B cell (primary cell): ENCODE measurements around the gene RAD23B. TPM values are rescaled to one million over a fixed set of nuclear protein-coding genes. Genes with fewer than 3 reads are reported as not detected.

ENCODE experiments used
- ATAC-seq: fragments of 200-7000 bp; cut with Tn5 transposase; one replicate; pipeline ENCODE4 v1.10.0; 2021; ENCODE audit warnings: low read depth, mild to moderate bottlenecking, moderate number of reproducible peaks, moderate library complexity
- CTCF ChIA-PET: fragments of 350-600 bp; sonication (Branson Sonifier 250); formaldehyde crosslinking; loops from one replicate; lab custom pipeline; 2021; ENCODE audit warnings: antibody characterized with exemption, inconsistent platforms; lab: Charles Lee
- POLR2A ChIA-PET: fragments of 350-600 bp; sonication (Branson Sonifier 250); formaldehyde crosslinking; loops from one replicate; lab custom pipeline; 2021; ENCODE audit warnings: antibody characterized with exemption; lab: Charles Lee
- DNase-seq: peaks from one replicate; pipeline ENCODE4 v3.0.0; 2013
- H2AFZ ChIP-seq: 2 replicates; pipeline ENCODE4 v1.6.1; 2012; ENCODE audit warnings: mild to moderate bottlenecking, low read depth, low read length; ENCODE audit not compliant: insufficient read depth, poor library complexity, severe bottlenecking
- H3K27ac ChIP-seq, 2 donors: 1 replicate in 1 of 2; 2 replicates in 1 of 2; pipeline ENCODE4 v1.5.1; 2012 to 2013; ENCODE audit warnings: low read length in 2 of 2, mild to moderate bottlenecking in 2 of 2, moderate library complexity in 1 of 2
- H3K27me3 ChIP-seq, 4 experiments: fragments of 200-600 bp in 1 of 4; sonication (generic) in 1 of 4; replicated peaks in 1 of 4; 1 replicate in 2 of 4; 2 replicates in 2 of 4; pipeline versions ENCODE4 v1.6.1 to v1.7.0; 2013 to 2016; ENCODE audit warnings: low read length in 3 of 4, mild to moderate bottlenecking in 2 of 4, mixed read lengths in 1 of 4, moderate library complexity in 1 of 4; ENCODE audit not compliant: insufficient read depth in 4 of 4, control insufficient read depth in 3 of 4; ENCODE audit errors: control extremely low read depth in 1 of 4
- H3K36me3 ChIP-seq, 2 experiments: replicated peaks in 1 of 2; 1 replicate in 1 of 2; 2 replicates in 1 of 2; pipeline versions ENCODE4 v1.6.1 to v1.7.1; 2013; ENCODE audit warnings: low read length in 1 of 2; ENCODE audit not compliant: insufficient read depth in 2 of 2, control insufficient read depth in 1 of 2; ENCODE audit errors: control extremely low read depth in 1 of 2, extremely low read depth in 1 of 2
- H3K4me1 ChIP-seq, 2 donors: fragments of 200-600 bp in 1 of 2; sonication (generic) in 1 of 2; 1 replicate in 1 of 2; 2 replicates in 1 of 2; pipeline versions ENCODE4 v1.5.1 to v1.6.1; 2013 to 2017; ENCODE audit warnings: low read length in 2 of 2; ENCODE audit not compliant: control insufficient read depth in 2 of 2, insufficient read depth in 2 of 2
- H3K4me2 ChIP-seq: replicated peaks from 2 replicates; pipeline ENCODE3; 2012; ENCODE audit warnings: mild to moderate bottlenecking, low read depth, low read length; ENCODE audit not compliant: poor library complexity, severe bottlenecking
- H3K4me3 ChIP-seq, 5 experiments: fragments of 200-600 bp in 1 of 5; sonication (generic) in 1 of 5; 1 replicate in 3 of 5; 2 replicates in 2 of 5; pipeline versions ENCODE4 v1.5.1 to v1.7.0; 2011 to 2016; ENCODE audit warnings: low read length in 4 of 5, mild to moderate bottlenecking in 4 of 5, low read depth in 2 of 5, control low read depth in 1 of 5, moderate library complexity in 1 of 5; ENCODE audit not compliant: insufficient read depth in 1 of 5; ENCODE audit errors: control extremely low read depth in 1 of 5, extremely low read depth in 1 of 5
- H3K79me2 ChIP-seq: fragments of 200-600 bp; sonication (generic); one replicate; pipeline ENCODE4 v1.6.0; 2016; ENCODE audit warnings: low read length; ENCODE audit not compliant: control insufficient read depth, insufficient read depth
- H3K9ac ChIP-seq: fragments of 200-600 bp; sonication (generic); 2 replicates; pipeline ENCODE4 v1.6.1; 2017; ENCODE audit warnings: mild to moderate bottlenecking, low read length, moderate library complexity
- H3K9me3 ChIP-seq, 3 donors: one replicate each; pipeline versions ENCODE4 v1.6.1 to v1.7.1; 2013; ENCODE audit warnings: low read length in 2 of 3; ENCODE audit not compliant: control insufficient read depth in 2 of 3, insufficient read depth in 1 of 3; ENCODE audit errors: control extremely low read depth in 1 of 3
- H4K20me1 ChIP-seq: 2 replicates; pipeline ENCODE4 v1.6.0; 2012; ENCODE audit warnings: mild to moderate bottlenecking, low read length; ENCODE audit not compliant: insufficient read depth, control insufficient read depth, poor library complexity, severe bottlenecking
- H3K27ac Mint-ChIP-seq: one replicate; pipeline ENCODE4 v1.8.0; 2021; ENCODE audit warnings: mixed read lengths
- H3K27me3 Mint-ChIP-seq: one replicate; pipeline ENCODE4 v1.8.0; 2021; ENCODE audit warnings: mixed read lengths
- H3K4me1 Mint-ChIP-seq: one replicate; pipeline ENCODE4 v1.8.0; 2021; ENCODE audit warnings: mixed read lengths
- H3K4me3 Mint-ChIP-seq: one replicate; pipeline ENCODE4 v1.8.0; 2021; ENCODE audit warnings: mixed read lengths
- H3K9me3 Mint-ChIP-seq: one replicate; pipeline ENCODE4 v1.8.0; 2022; ENCODE audit warnings: mixed read lengths; ENCODE audit not compliant: insufficient read depth
- CTCF ChIP-seq: fragments of 200-600 bp; IDR thresholded peaks from one replicate; pipeline ENCODE4 v1.8.0; 2022; ENCODE audit warnings: antibody characterized with exemption, mild to moderate bottlenecking
- EZH2 ChIP-seq: IDR thresholded peaks from 2 replicates; pipeline ENCODE4 v1.6.1; 2012; ENCODE audit warnings: borderline replicate concordance, low read depth, mild to moderate bottlenecking, moderate library complexity, low read length; ENCODE audit not compliant: insufficient read depth, poor library complexity, severe bottlenecking
- WGBS: methylation state at CpG from one replicate; pipeline ENCODE4 v1.1.5; 2013; ENCODE audit warnings: missing lambda C conversion rate; ENCODE audit not compliant: insufficient coverage; 5-methylcytosine and 5-hydroxymethylcytosine counted together
- intact Hi-C: fragments of 100-400 bp; cut with micrococcal nuclease; formaldehyde crosslinking; loops from one replicate; pipeline ENCODE4 v1.10.0; 2022
- polyA plus RNA-seq: library from polyadenylated mRNA; depleted of rRNA; stranded (reverse); fragments of >200 nt; gene quantifications from 2 replicates; pipeline ENCODE4 v1.2.3, GENCODE V29; 2012
- total RNA-seq, 2 donors: library from RNA; stranded (reverse); fragments of 120-200 nt in 1 of 2; gene quantifications; 1 replicate in 1 of 2; 2 replicates in 1 of 2; pipeline versions ENCODE4 v1.2.3 to v1.2.4, GENCODE V29; 2013 to 2022

The RAD23B gene
- total and polyA plus RNA-seq, 2 donors (not counting 1 experiment from before 2014, with no cell fraction given): 36.8 to 78.2 TPM

DNA sequence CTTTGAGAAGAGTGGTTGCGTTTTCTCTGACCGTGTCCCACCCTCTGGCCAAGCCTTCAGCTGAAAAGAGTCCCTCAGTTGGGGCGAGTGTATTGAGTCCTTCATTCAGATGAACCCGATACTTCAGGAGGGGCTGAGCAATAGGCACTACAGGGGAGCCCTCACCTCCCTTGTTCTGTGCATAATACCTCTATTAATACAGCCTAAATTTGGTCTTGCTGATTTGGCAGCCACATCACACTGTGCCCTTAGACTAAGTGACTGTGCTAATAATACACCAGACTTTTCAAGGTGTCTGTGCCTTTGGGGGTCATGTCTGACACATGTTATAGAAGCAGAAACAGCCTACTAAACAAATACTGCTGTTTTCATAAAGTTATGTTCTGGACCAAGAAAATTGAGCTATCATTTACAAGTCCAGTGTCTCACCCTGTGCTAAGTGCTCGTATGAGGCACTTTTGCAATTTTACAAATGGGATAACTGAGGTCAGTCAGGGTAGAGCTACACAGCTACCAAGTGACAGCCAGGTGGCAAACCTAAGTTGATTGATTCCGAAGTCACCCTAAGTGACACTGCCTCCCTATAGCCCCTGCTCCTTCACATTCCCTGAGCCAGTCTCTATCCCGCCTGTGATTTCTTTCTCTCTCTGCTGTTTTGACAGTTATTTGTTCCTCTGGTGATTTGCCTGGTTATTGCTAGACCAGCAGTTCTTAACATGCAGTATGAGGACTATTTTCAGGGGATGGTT lies 56.0 kb downstream of the RAD23B start:
- H3K79me2 ChIP-seq: no peaks in the 10 kb centered on the region
- 94% methylated on average over 6 of the region's 7 CpGs for WGBS

More for the DNA sequence above, 56.0 kb downstream of the RAD23B start:
- Histone ChIP-seq H3K4me3 (no peak overlapping the region), H3K4me2 (no peak overlapping the region), H4K20me1 (no peaks in the 10 kb centered on the region), H3K4me1 (peaks cover 3 to 8% of the 10 kb centered on the region in 2 donors), H3K9me3 (no peaks in the 10 kb centered on the region), H3K27me3 (no peaks in the 10 kb centered on the region), H3K36me3 (peaks cover 0 to 4% of the 10 kb centered on the region in 2 experiments), H2AFZ (no peak overlapping the region), H3K27ac (no peak overlapping the region), H3K9ac (no peak overlapping the region)
- intact Hi-C loops: no loop called here
- H3K9me3 Mint-ChIP-seq: no peaks in the 10 kb centered on the region
- ATAC-seq: no peak
- ChIA-PET POLR2A (no interaction called here), CTCF (interaction anchor here (0.7 to 10.4 kb wide), 2 partner anchors 11 to 102 kb away, joined by 3 to 336 read pairs; no protein-coding TSS in a partner anchor)
- TF ChIP-seq CTCF: no peak
- TF ChIP-seq EZH2: no peak
- H3K27me3 Mint-ChIP-seq: no peaks in the 10 kb centered on the region
- peaks cover 8% of the 10 kb centered on the region for H3K4me1 Mint-ChIP-seq
- H3K4me3 Mint-ChIP-seq: no peak overlapping the region
- H3K27ac Mint-ChIP-seq: no peak overlapping the region
- no peak for DNase-seq
